Measurements from ENCODE around the gene GRPEL1.

GRPEL1 gene

GRCh38 chr4:7020290-7020689 is 47.6 kb downstream of the GRPEL1 start:
- no peak for TF ChIP-seq CTCF (conservative IDR thresholded peaks at IDR 0.05)
- no peak overlapping the region for H3K27ac ChIP-seq

GRCh38 chr4:7019367-7019766 is 48.5 kb downstream of the GRPEL1 start:
- no peak for TF ChIP-seq CTCF (conservative IDR thresholded peaks at IDR 0.05)
- no peak overlapping the region for H3K27ac ChIP-seq

GRCh38 chr4:7018281-7018680 is 49.6 kb downstream of the GRPEL1 start:
- TF ChIP-seq CTCF (conservative IDR thresholded peaks at IDR 0.05) = no peak
- no peak overlapping the region for H3K27ac ChIP-seq

- no peak for TF ChIP-seq CTCF (conservative IDR thresholded peaks at IDR 0.05)
- no peak overlapping the region for H3K27ac ChIP-seq
Observed at GRCh38 chr4:7017446-7018048, 50.3 kb downstream of the GRPEL1 start.

DNA sequence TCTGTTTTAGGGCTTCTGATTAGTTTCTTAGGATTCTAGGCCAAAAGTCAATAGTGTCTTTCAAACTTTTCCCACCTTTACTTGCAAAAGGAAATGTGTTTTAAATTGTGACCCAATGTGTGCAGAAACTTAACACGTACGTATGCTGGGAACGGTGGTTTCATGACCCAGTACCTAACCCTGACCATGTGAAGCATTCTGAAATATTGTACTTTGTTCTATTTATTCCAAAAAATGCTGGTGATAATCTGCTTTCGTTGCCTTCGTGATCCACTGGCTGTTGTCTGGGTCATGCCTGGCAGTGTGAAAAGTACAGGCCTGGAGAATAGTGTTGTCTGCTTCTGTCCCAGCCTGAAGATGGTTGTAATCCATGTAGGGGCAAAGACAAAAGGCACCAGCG is 51.4 kb downstream of the GRPEL1 start:
- no peak overlapping the region for H3K27ac ChIP-seq

DNA sequence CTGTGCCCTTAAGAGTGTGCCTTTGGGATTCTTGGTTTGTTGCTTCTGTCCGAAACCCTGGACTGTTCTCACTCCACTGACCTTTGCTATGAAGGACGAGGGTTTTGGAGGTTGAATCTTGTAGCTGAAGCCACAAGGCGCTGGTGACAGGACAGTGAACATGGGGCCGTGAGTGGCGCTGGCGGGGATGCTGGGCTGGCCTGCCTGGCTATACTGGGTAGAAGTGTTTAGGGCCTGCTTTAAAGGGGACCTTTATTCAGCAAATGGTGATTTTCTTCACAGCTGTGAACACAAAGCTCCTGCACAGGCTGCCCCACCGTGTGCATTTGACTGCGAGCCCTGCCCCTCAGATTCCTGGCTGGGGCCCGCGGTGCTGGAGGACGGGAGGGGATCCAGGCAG is 51.8 kb downstream of the GRPEL1 start:
- TF ChIP-seq CTCF (conservative IDR thresholded peaks at IDR 0.05) = no peak
- H3K27ac ChIP-seq = no peak overlapping the region

More for the DNA sequence above, 51.4 kb downstream of the GRPEL1 start:
- no peak for TF ChIP-seq CTCF (conservative IDR thresholded peaks at IDR 0.05)

GRCh38 chr4:7015383-7016035 is 52.4 kb downstream of the GRPEL1 start:
- no peak overlapping the region for H3K27ac ChIP-seq
- no peak for TF ChIP-seq CTCF (conservative IDR thresholded peaks at IDR 0.05)
